Sigmoid colon (tissue), 7 donors: ENCODE results near the gene SUMF1. TPM values are rescaled to one million over a fixed set of nuclear protein-coding genes. Genes with fewer than 3 reads are reported as not detected.
"Not testable (repeated sequence)": the region's sequence is repeated elsewhere in the genome, so short reads cannot be mapped to it uniquely, and the experiment has no call there.

Experiments
- DNase-seq: peaks from one replicate; pipeline ENCODE4 v3.0.0-alpha.2; 2019
- H3K27ac ChIP-seq, 4 donors: fragments of 200-600 bp; sonication (generic); one replicate each; pipeline ENCODE4 v1.5.1; 2016 to 2019; ENCODE audit warnings: mild to moderate bottlenecking in 1 of 4
- H3K27me3 ChIP-seq, 3 donors: fragments of 200-600 bp; sonication (generic); one replicate each; pipeline ENCODE4 v1.5.1; 2019; ENCODE audit warnings: mild to moderate bottlenecking in 1 of 3
- H3K36me3 ChIP-seq, 4 donors: fragments of 200-600 bp; sonication (generic); one replicate each; pipeline ENCODE4 v1.5.1; 2016 to 2019
- H3K4me1 ChIP-seq, 4 donors: fragments of 200-600 bp; sonication (generic); one replicate each; pipeline ENCODE4 v1.5.1; 2017 to 2019
- H3K4me3 ChIP-seq, 4 donors: fragments of 200-600 bp; sonication (generic); one replicate each; pipeline ENCODE4 v1.5.1; 2017 to 2019; ENCODE audit warnings: mild to moderate bottlenecking in 2 of 4, moderate library complexity in 1 of 4
- H3K9me3 ChIP-seq, 4 donors: fragments of 200-600 bp in 3 of 4; sonication (generic) in 3 of 4; one replicate each; pipeline versions ENCODE4 v1.5.1 to v1.6.1; 2013 to 2019
- EP300 ChIP-seq, 4 donors: sonication (generic); formaldehyde crosslinking; IDR thresholded peaks; one replicate each; pipeline ENCODE4 v1.6.1; 2017; ENCODE audit warnings: antibody characterized with exemption in 4 of 4
- POLR2A ChIP-seq, 2 donors: fragments of 450-650 bp; IDR thresholded peaks; one replicate each; pipeline ENCODE4 v1.6.1; 2016; ENCODE audit warnings: antibody characterized with exemption in 2 of 2, mild to moderate bottlenecking in 2 of 2, moderate library complexity in 2 of 2
- POLR2AphosphoS5 ChIP-seq, 4 donors: sonication (generic); formaldehyde crosslinking; IDR thresholded peaks; one replicate each; pipeline ENCODE4 v1.6.1; 2017; ENCODE audit warnings: antibody characterized with exemption in 4 of 4
- WGBS, 2 donors: extraction: QIAGEN DNeasy Blood & Tissue Kit; methylation state at CpG; one replicate each; pipeline ENCODE4 v1.1.7; 2013; 5-methylcytosine and 5-hydroxymethylcytosine counted together
- intact Hi-C: fragments of 100-400 bp; cut with DNase I; formaldehyde crosslinking; loops from one replicate; pipeline ENCODE4 v1.15.1; 2023
- polyA plus RNA-seq, 3 donors: library from polyadenylated mRNA; stranded (reverse); fragments of 200-250 nt; gene quantifications; one replicate each; pipeline ENCODE4 v1.2.3, GENCODE V29; 2013
- total RNA-seq, 4 donors: library from RNA; depleted of rRNA; stranded (reverse); fragments of >200 nt; gene quantifications; one replicate each; pipeline ENCODE4 v1.1.0, GENCODE V29; 2016
- TF ChIP-seq, protein P1 (sequence below), 4 experiments: fragments of 450-650 bp in 3 of 4; fragments of 200-600 bp in 1 of 4; IDR thresholded peaks; one replicate each; pipeline ENCODE4 v1.5.1; 2016 to 2019; ENCODE audit warnings: antibody characterized with exemption in 4 of 4, mild to moderate bottlenecking in 3 of 4, moderate library complexity in 2 of 4
- donor health status: healthy with polysubstance abuse.
- donor health status: Bipolar disorder and iron deficiency.
- donor health status: healthy.

The SUMF1 gene
- total and polyA plus RNA-seq, 7 donors, result 8.4 to 57.4 (median 23.3) TPM

DNA sequence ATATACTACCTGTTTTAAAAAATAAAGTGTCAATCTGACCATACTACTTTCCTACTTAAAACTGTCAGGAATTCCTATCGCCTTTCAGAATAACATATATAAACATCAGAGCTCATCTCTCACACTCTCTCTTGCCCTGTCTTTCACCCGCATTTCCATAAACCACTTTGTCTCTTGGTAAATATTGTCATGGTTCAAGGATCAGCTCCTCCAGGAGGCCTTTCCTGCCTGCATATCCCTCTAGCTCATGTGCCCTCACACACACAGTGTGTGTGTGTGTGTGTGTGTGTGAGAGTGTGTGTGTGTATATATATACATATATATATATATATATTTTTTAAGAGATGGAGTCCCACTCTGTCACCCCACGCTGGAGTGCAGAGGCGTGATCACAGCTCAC lies 6.7 kb downstream of the SUMF1 start:
- H3K4me1 ChIP-seq, result no peaks in the 10 kb centered on the region
- H3K27ac ChIP-seq, result no peak overlapping the region
- no peak for DNase-seq
- no peak overlapping the region for H3K4me3 ChIP-seq
- H3K9me3 ChIP-seq, result no peaks in the 10 kb centered on the region
- H3K27me3 ChIP-seq, result no peaks in the 10 kb centered on the region
- intact Hi-C loops, result loop anchor here (10.0 kb wide), 2 partner anchors 106 to 124 kb away; no protein-coding TSS in a partner anchor
- TF ChIP-seq POLR2AphosphoS5 (IDR thresholded peaks at IDR 0.05) (no peak), EP300 (IDR thresholded peaks at IDR 0.05) (no peak), POLR2A (IDR thresholded peaks at IDR 0.05) (no peak)
- TF ChIP-seq, protein P1, sequence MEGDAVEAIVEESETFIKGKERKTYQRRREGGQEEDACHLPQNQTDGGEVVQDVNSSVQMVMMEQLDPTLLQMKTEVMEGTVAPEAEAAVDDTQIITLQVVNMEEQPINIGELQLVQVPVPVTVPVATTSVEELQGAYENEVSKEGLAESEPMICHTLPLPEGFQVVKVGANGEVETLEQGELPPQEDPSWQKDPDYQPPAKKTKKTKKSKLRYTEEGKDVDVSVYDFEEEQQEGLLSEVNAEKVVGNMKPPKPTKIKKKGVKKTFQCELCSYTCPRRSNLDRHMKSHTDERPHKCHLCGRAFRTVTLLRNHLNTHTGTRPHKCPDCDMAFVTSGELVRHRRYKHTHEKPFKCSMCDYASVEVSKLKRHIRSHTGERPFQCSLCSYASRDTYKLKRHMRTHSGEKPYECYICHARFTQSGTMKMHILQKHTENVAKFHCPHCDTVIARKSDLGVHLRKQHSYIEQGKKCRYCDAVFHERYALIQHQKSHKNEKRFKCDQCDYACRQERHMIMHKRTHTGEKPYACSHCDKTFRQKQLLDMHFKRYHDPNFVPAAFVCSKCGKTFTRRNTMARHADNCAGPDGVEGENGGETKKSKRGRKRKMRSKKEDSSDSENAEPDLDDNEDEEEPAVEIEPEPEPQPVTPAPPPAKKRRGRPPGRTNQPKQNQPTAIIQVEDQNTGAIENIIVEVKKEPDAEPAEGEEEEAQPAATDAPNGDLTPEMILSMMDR (IDR thresholded peaks at IDR 0.05), result no peak
- no peaks in the 10 kb centered on the region for H3K36me3 ChIP-seq
- 84 to 93% methylated on average over 4 of the region's 4 CpGs for WGBS, 2 donors

DNA sequence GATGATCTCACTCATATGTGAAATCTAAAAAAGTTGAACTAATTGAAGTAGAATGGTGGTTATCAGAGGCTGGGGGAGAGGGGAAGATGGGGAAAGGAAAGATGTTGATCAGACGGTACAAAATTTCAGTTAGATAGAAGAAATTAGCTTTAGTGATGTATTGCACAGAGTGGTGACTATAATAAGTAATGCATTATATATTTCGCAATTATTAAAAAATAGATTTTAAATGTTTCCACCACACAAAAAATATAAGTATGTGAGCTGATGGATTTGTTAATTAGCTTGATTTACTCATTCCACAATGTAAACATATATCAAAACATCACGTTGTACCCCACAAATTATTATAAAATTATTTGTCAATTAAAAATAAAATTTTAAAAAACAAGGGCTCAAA lies 8.1 kb downstream of the SUMF1 start:
- Histone ChIP-seq H3K27me3 (no peaks in the 10 kb centered on the region), H3K4me3 (no peak overlapping the region), H3K4me1 (no peaks in the 10 kb centered on the region), H3K9me3 (no peaks in the 10 kb centered on the region), H3K36me3 (no peaks in the 10 kb centered on the region), H3K27ac (no peak overlapping the region)
- 91 to 93% methylated on average over 3 of the region's 3 CpGs for WGBS, 2 donors
- intact Hi-C loops, result no loop called here
- no peak for DNase-seq
- TF ChIP-seq EP300 (IDR thresholded peaks at IDR 0.05) (no peak), POLR2A (IDR thresholded peaks at IDR 0.05) (no peak), POLR2AphosphoS5 (IDR thresholded peaks at IDR 0.05) (no peak)
- TF ChIP-seq, protein P1 (IDR thresholded peaks at IDR 0.05), result no peak

DNA sequence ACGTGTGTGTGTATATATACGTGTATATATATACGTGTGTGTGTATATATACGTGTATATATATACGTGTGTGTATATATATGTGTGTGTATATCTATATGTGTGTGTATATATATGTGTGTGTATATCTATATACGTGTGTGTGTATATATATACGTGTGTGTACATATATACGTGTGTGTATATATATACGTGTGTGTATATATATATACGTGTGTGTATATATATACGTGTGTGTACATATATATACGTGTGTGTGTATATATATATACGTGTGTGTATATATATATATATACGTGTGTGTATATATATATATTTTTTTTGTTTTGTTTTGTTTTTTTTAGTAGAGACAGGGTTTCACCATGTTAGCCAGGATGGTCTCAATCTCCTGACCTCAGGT lies 10.3 kb downstream of the SUMF1 start:
- H3K4me1 ChIP-seq, H3K27ac ChIP-seq, intact Hi-C loops, H3K4me3 ChIP-seq, DNase-seq, H3K36me3 ChIP-seq, H3K27me3 ChIP-seq, H3K9me3 ChIP-seq: not testable (repeated sequence)
- 95 to 96% methylated on average over 14 of the region's 14 CpGs for WGBS, 2 donors

DNA sequence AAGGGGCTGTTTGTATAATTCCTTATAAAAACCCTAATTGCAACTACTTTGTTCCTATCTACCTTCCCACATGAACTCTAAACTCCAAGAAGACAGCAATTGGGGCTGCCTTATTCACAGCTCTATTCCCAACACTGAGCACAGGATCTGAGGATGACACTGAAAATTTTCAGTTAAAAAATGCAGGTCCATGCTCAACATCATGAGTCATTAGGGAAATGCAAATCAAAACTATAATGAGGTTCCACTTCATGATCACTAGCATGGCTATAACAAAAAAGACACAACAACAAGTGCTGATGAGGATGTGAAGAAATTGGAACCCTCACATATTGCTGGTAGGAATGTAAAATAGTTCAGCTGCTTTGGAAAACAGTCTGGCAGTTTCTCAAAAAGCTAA lies 12.9 kb downstream of the SUMF1 start:
- Histone ChIP-seq H3K27ac (no peak overlapping the region), H3K4me3 (no peak overlapping the region), H3K9me3 (no peaks in the 10 kb centered on the region), H3K4me1 (no peaks in the 10 kb centered on the region), H3K36me3 (peaks cover 0 to 15% (median 2%) of the 10 kb centered on the region in 4 donors), H3K27me3 (no peaks in the 10 kb centered on the region)
- no peak for DNase-seq
- intact Hi-C loops, result no loop called here
- TF ChIP-seq POLR2AphosphoS5 (IDR thresholded peaks at IDR 0.05) (no peak), EP300 (IDR thresholded peaks at IDR 0.05) (no peak), POLR2A (IDR thresholded peaks at IDR 0.05) (no peak)
- TF ChIP-seq, protein P1 (IDR thresholded peaks at IDR 0.05), result no peak

DNA sequence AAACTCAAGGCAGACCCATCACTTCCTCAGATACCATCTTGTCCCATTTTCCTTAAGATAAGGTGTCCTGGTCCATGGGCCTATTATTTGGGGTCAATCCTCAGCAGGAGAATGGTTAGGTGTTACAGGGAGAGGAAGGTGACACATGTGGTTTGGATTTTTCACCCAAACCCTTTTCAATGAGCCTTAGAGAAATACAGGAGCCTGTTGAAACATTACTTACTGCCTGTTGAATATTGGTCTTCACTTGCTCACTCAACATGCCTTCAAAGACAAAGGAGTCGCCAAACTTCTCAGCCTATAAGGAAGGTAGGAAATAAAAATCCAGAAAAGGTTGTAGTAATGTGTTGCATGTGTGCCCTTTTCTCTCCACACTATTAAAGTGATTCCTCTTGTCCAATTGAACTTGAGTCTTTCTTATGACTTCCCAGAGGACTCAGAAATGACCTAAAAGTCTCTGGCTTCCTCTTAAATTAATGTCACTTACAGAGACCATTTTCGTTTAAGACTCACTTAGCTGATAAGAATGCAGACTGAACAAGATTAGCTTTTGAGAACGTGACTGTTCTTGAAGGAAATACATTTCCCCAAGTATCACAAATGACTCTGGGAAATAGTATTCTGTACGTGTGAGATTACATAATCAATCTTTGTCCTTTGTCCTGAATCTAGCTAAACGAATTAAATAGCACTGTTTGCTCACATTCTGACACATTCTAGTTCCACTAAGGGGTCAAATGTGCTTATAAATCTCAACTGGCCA lies 17.8 kb downstream of the SUMF1 start:
- Histone ChIP-seq H3K36me3 (peaks cover 0 to 36% (median 2%) of the 10 kb centered on the region in 4 donors), H3K9me3 (no peaks in the 10 kb centered on the region), H3K4me1 (no peaks in the 10 kb centered on the region), H3K4me3 (no peak overlapping the region), H3K27ac (no peak overlapping the region), H3K27me3 (no peaks in the 10 kb centered on the region)
- TF ChIP-seq, protein P1 (IDR thresholded peaks at IDR 0.05), result no peak
- TF ChIP-seq EP300 (IDR thresholded peaks at IDR 0.05) (no peak), POLR2A (IDR thresholded peaks at IDR 0.05) (no peak), POLR2AphosphoS5 (IDR thresholded peaks at IDR 0.05) (no peak)
- intact Hi-C loops, result no loop called here
- 73 to 85% methylated on average over 5 of the region's 5 CpGs for WGBS, 2 donors
- DNase-seq, result no peak
